HUES48 (cell line): ENCODE measurements around the gene P2RY12.
A peak's percentile ranks its signal among the peaks of the same experiment; 100 is the strongest.

Source experiments
- H3K27ac ChIP-seq: one replicate; pipeline ENCODE4 v1.7.0; 2013; ENCODE audit warnings: low read depth, low read length, inconsistent platforms
- H3K27me3 ChIP-seq: 2 replicates; pipeline ENCODE4 v1.6.1; 2013; ENCODE audit warnings: mild to moderate bottlenecking, low read length; ENCODE audit not compliant: control insufficient read depth, insufficient read depth
- H3K36me3 ChIP-seq: 2 replicates; pipeline ENCODE4 v1.6.1; 2013; ENCODE audit warnings: low read length; ENCODE audit not compliant: control insufficient read depth, insufficient read depth
- H3K4me1 ChIP-seq: 2 replicates; pipeline ENCODE4 v1.6.1; 2013; ENCODE audit warnings: mild to moderate bottlenecking, low read length; ENCODE audit not compliant: control insufficient read depth, insufficient read depth
- H3K4me3 ChIP-seq: 2 replicates; pipeline ENCODE4 v1.5.1; 2013; ENCODE audit warnings: mild to moderate bottlenecking, low read depth, low read length
- H3K9ac ChIP-seq: 2 replicates; pipeline ENCODE4 v1.6.1; 2013; ENCODE audit warnings: mild to moderate bottlenecking, low read depth, low read length, moderate library complexity
- H3K9me3 ChIP-seq: 2 replicates; pipeline ENCODE4 v1.6.1; 2013; ENCODE audit warnings: low read length; ENCODE audit not compliant: control insufficient read depth, insufficient read depth

The P2RY12 gene

GRCh38 chr3:151320131-151320530, 64.4 kb downstream of the P2RY12 start:
- Histone ChIP-seq H3K36me3 (no peaks in the 10 kb centered on the region), H3K9me3 (no peaks in the 10 kb centered on the region), H3K9ac (no peak overlapping the region), H3K27me3 (no peaks in the 10 kb centered on the region), H3K4me3 (no peak overlapping the region), H3K27ac (no peak overlapping the region), H3K4me1 (peaks cover 30% of the 10 kb centered on the region)

GRCh38 chr3:151319628-151320027, 64.9 kb downstream of the P2RY12 start:
- H3K27ac ChIP-seq: no peak overlapping the region
- H3K9ac ChIP-seq: no peak overlapping the region
- H3K4me1 ChIP-seq: peaks cover 35% of the 10 kb centered on the region

DNA sequence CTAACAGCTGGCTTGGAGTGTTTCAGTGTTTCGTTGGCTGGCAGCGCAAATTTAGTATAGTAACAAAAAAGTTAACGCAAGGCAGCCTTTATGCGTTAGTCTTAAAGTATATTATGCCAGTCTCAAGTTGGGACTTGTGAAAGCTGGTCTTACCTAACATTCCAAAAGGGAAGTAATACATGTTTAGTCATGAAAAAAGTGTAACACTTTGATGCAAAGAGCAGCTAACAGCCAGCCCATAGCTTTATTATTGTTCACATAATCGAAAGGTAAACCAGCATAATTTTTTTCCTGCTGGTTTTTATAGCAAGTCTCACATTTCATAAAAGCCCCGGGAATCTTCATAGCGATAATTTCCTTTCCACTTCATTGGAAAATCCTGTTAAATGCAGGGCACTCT, 65.6 kb downstream of the P2RY12 start:
- H3K9me3 ChIP-seq: no peaks in the 10 kb centered on the region
- H3K36me3 ChIP-seq: no peaks in the 10 kb centered on the region
- H3K9ac ChIP-seq: no peak overlapping the region
- H3K27me3 ChIP-seq: no peaks in the 10 kb centered on the region
- no peak overlapping the region for H3K27ac ChIP-seq
- no peak overlapping the region for H3K4me3 ChIP-seq
- H3K4me1 ChIP-seq: peaks cover 39% of the 10 kb centered on the region

More at GRCh38 chr3:151319628-151320027, 64.9 kb downstream of the P2RY12 start:
- Histone ChIP-seq H3K9me3 (no peaks in the 10 kb centered on the region), H3K4me3 (no peak overlapping the region), H3K36me3 (no peaks in the 10 kb centered on the region), H3K27me3 (no peaks in the 10 kb centered on the region)

DNA sequence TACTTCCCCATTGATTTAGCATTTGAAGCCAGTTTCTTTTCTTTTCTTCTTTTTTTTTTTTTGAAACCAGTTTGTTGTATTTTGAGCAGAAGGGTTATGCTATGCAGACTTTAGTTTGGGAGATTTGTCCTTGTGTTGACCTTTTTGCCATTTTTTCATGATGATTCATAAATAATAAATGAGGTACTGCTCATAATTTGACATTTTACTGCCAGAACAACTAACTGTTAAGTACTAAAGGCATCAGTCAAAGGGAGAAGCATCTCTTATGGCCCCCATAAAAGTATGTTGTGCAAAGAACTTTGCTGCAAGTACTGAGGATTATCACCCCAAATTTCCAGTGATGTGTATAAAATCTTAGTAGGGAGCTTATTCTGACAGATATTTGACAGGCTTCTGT, 66.2 kb downstream of the P2RY12 start:
- Histone ChIP-seq H3K27me3 (no peaks in the 10 kb centered on the region), H3K4me1 (peaks cover 39% of the 10 kb centered on the region), H3K9ac (no peak overlapping the region), H3K36me3 (no peaks in the 10 kb centered on the region), H3K9me3 (no peaks in the 10 kb centered on the region), H3K27ac (peak overlapping the region; percentile 2), H3K4me3 (no peak overlapping the region)

- Histone ChIP-seq H3K9ac (no peak within 1 kb of the TSS), H3K4me3 (no peak within 1 kb of the TSS), H3K4me1 (peaks cover 46% of the 10 kb centered on the region), H3K36me3 (no peaks in the 10 kb centered on the region), H3K27me3 (no peaks in the 10 kb centered on the region), H3K27ac (peak within 1 kb of the TSS; percentile 77), H3K9me3 (no peaks in the 10 kb centered on the region)
Measured at GRCh38 chr3:151316267-151316991, 68.1 kb downstream of the P2RY12 start, which contains the start of gene GPR87. GPR87 (minus strand) TSS chr3:151316820; CDS start chr3:151300100, 16,720 bp downstream.

DNA sequence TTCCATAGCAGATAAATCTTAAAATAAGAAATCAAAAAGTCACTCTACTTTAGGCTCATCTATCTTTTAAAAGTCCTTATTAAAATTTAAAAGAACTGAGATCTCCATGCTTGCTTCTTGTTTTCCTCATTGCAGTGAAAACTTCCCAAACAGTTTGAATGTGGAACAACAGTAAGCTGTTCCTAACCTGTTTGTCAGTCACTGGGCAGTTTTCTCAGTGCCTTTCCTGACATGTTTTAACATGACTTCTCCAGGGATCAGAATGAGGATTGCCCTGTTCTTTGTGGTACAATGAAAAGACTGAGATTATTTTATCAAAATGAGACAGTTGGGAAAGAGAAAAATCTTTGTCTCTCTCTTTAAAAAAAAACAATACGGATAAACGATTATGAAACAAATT, 68.7 kb downstream of the P2RY12 start:
- no peaks in the 10 kb centered on the region for H3K27me3 ChIP-seq
- no peaks in the 10 kb centered on the region for H3K36me3 ChIP-seq
- H3K9me3 ChIP-seq: no peaks in the 10 kb centered on the region
- no peak overlapping the region for H3K9ac ChIP-seq
- H3K4me3 ChIP-seq: no peak overlapping the region
- H3K4me1 ChIP-seq: peaks cover 46% of the 10 kb centered on the region
- H3K27ac ChIP-seq: peak overlapping the region; percentile 77

DNA sequence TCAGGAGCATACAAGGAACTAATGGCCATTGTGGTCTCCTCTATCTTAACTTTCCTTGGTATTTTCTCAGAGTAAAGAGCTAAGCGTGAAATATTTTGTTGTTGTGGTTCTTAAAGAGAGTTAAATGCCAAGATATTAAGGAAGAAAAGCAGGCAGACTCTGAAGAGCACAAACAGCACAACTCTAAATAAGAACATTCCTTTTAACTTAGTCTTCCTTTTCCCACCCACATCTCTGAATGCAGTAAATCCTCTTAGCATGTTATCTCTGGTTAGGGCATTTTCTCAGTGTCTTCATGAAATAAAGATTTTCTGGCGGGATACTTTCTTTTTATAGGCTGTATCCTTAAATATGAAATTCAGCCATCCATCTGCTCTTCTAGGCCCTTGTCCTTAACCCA, 69.4 kb downstream of the P2RY12 start:
- peaks cover 46% of the 10 kb centered on the region for H3K4me1 ChIP-seq

GRCh38 chr3:151314593-151314992, 70.0 kb downstream of the P2RY12 start:
- no peaks in the 10 kb centered on the region for H3K36me3 ChIP-seq
- H3K9ac ChIP-seq: no peak overlapping the region
- H3K4me1 ChIP-seq: peaks cover 46% of the 10 kb centered on the region
- peak overlapping the region; percentile 77 for H3K27ac ChIP-seq
- no peaks in the 10 kb centered on the region for H3K27me3 ChIP-seq
- no peaks in the 10 kb centered on the region for H3K9me3 ChIP-seq
- H3K4me3 ChIP-seq: no peak overlapping the region

More for the DNA sequence above, 69.4 kb downstream of the P2RY12 start:
- H3K9ac ChIP-seq: no peak overlapping the region
- no peak overlapping the region for H3K4me3 ChIP-seq
- H3K27me3 ChIP-seq: no peaks in the 10 kb centered on the region
- H3K27ac ChIP-seq: peak overlapping the region; percentile 77
- H3K36me3 ChIP-seq: no peaks in the 10 kb centered on the region
- no peaks in the 10 kb centered on the region for H3K9me3 ChIP-seq

GRCh38 chr3:151314137-151314536, 70.4 kb downstream of the P2RY12 start:
- no peaks in the 10 kb centered on the region for H3K27me3 ChIP-seq
- H3K9me3 ChIP-seq: no peaks in the 10 kb centered on the region
- H3K36me3 ChIP-seq: no peaks in the 10 kb centered on the region
- H3K27ac ChIP-seq: peak overlapping the region; percentile 77
- H3K4me1 ChIP-seq: peaks cover 45% of the 10 kb centered on the region
- no peak overlapping the region for H3K4me3 ChIP-seq
- no peak overlapping the region for H3K9ac ChIP-seq

DNA sequence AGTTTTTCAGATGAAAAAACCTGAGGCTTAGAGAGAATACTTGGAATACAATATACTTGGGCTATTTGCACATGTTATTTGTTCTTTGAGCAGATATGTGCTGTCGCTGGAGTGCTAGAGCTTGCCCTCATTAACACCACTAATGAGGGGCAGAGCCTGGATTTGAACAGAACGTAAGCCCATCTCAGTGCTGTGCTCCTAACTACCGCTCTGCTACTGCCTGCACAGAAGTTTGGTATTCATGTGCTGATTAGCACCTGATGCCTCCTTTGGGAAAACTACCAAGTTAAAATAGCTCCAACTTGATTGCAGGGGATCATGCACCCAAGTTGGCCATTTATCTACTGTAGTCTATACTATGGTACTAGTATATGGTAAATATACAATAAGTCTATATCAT, 71.6 kb downstream of the P2RY12 start:
- Histone ChIP-seq H3K9ac (no peak overlapping the region), H3K27me3 (no peaks in the 10 kb centered on the region), H3K36me3 (no peaks in the 10 kb centered on the region), H3K4me3 (no peak overlapping the region), H3K27ac (no peak overlapping the region), H3K9me3 (no peaks in the 10 kb centered on the region), H3K4me1 (peaks cover 38% of the 10 kb centered on the region)

DNA sequence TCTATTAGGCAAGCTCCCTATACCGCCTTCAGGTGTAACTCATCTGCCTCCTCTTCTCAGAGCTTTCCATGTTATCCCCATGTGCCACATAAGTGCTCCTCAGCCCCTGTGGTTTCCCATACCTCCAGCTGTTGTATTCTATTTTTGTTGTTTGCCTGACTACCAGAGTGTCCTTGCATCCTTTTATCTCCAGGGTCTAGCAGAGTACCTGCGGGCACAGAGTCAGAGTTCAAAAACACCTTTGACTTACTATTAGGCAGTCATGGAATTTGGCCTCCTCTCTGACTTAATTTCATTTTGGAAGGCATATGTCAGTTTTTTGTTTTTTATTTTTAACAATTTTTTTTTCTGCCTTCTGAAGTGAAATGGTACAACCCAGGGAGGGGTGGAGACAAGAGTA, 75.0 kb downstream of the P2RY12 start:
- no peaks in the 10 kb centered on the region for H3K36me3 ChIP-seq
- no peak overlapping the region for H3K27ac ChIP-seq
- no peaks in the 10 kb centered on the region for H3K27me3 ChIP-seq
- no peaks in the 10 kb centered on the region for H3K9me3 ChIP-seq
- H3K4me3 ChIP-seq: no peak overlapping the region
- peaks cover 49% of the 10 kb centered on the region for H3K4me1 ChIP-seq
- H3K9ac ChIP-seq: no peak overlapping the region
